MM.1S (cell line): ENCODE results near the gene OPALIN.

ENCODE experiments used
- CTCF ChIP-seq: fragments of 300-600 bp; sonication (generic); IDR thresholded peaks from 2 replicates; pipeline ENCODE4 v1.5.1; 2016; ENCODE audit warnings: antibody characterized with exemption, low read length, mixed read lengths
- EZH2 ChIP-seq: fragments of 300-600 bp; sonication (generic); optimal IDR thresholded peaks from 2 replicates; pipeline ENCODE3; 2017; ENCODE audit warnings: low read depth, mild to moderate bottlenecking, antibody characterized with exemption, low read length, mixed read lengths
- EZH2phosphoT487 ChIP-seq: fragments of 300-600 bp; sonication (generic); IDR thresholded peaks from 2 replicates; pipeline ENCODE4 v1.6.1; 2018; ENCODE audit warnings: antibody characterized with exemption, low read length

- TF ChIP-seq CTCF: no peak
- no peak for TF ChIP-seq EZH2phosphoT487
- TF ChIP-seq EZH2: no peak
Measured at GRCh38 chr10:96304230-96304629, 54.6 kb downstream of the OPALIN start, which contains the start of gene DNTT.
